Omental fat pad (tissue), 4 donors: ENCODE results near the gene PEPD. TPM values are rescaled to one million over a fixed set of nuclear protein-coding genes. Genes with fewer than 3 reads are reported as not detected.

Experiments used
- ATAC-seq: fragments of 150-250 bp; one replicate; pipeline ENCODE4 v1.9.1; 2016; ENCODE audit warnings: mild to moderate bottlenecking, moderate library complexity; ENCODE audit not compliant: low FRiP score
- DNase-seq: peaks from one replicate; pipeline ENCODE4 v3.0.0-alpha.2; 2019; ENCODE audit warnings: low spot score
- total RNA-seq, 4 donors: library from RNA; depleted of rRNA; stranded (reverse); fragments of >200 nt; gene quantifications; one replicate each; pipeline ENCODE4 v1.1.0, GENCODE V29; 2016
- TF ChIP-seq, protein P1 (sequence below), 3 donors: fragments of 450-650 bp; IDR thresholded peaks; one replicate each; pipeline ENCODE4 v1.5.1; 2016 to 2017; ENCODE audit warnings: antibody characterized with exemption in 3 of 3, mild to moderate bottlenecking in 3 of 3, moderate library complexity in 2 of 3

Gene PEPD
- total RNA-seq, 4 donors from 2014 or later: 78.9 to 99.3 (median 89.8) TPM

DNA sequence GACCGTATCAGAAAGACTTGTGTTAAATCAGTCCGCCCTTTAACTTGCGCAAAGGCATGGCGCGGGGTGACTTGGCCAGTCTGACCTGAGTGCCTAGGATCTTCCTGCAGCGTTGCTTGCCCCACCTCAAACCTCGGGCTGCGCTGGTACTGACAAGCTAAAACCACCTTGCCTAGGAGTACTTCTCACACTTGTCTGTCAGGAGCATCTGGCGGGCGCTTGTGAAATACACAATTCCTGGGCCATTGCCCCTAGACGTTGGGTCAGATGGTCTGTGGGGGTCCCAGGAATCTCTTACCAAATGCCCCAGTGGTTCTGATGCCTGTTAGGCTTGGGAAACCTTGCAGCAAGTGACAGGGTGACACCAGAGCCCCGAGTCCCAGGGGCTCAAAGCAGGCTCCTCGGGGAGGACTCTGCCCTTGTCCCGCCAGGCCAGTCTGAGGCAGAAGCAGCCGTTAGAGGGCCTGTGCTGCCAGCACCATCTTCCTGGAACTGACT lies 135.2 kb downstream of the PEPD start:
- TF ChIP-seq, protein P1, sequence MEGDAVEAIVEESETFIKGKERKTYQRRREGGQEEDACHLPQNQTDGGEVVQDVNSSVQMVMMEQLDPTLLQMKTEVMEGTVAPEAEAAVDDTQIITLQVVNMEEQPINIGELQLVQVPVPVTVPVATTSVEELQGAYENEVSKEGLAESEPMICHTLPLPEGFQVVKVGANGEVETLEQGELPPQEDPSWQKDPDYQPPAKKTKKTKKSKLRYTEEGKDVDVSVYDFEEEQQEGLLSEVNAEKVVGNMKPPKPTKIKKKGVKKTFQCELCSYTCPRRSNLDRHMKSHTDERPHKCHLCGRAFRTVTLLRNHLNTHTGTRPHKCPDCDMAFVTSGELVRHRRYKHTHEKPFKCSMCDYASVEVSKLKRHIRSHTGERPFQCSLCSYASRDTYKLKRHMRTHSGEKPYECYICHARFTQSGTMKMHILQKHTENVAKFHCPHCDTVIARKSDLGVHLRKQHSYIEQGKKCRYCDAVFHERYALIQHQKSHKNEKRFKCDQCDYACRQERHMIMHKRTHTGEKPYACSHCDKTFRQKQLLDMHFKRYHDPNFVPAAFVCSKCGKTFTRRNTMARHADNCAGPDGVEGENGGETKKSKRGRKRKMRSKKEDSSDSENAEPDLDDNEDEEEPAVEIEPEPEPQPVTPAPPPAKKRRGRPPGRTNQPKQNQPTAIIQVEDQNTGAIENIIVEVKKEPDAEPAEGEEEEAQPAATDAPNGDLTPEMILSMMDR (IDR thresholded peaks at IDR 0.05): no peak
- DNase-seq (no peak), ATAC-seq (no peak)

- TF ChIP-seq, protein P1 (IDR thresholded peaks at IDR 0.05): no peak
- DNase-seq: no peak
- ATAC-seq: no peak
These were observed 135.6 kb downstream of the PEPD start for GRCh38 chr19:33385956-33386355.

GRCh38 chr19:33384983-33385382 lies 136.6 kb downstream of the PEPD start:
- no peak for DNase-seq
- TF ChIP-seq, protein P1 (IDR thresholded peaks at IDR 0.05): no peak
- no peak for ATAC-seq

GRCh38 chr19:33383720-33384292 lies 137.8 kb downstream of the PEPD start:
- DNase-seq: no peak
- no peak for ATAC-seq
- TF ChIP-seq, protein P1 (IDR thresholded peaks at IDR 0.05): no peak

DNA sequence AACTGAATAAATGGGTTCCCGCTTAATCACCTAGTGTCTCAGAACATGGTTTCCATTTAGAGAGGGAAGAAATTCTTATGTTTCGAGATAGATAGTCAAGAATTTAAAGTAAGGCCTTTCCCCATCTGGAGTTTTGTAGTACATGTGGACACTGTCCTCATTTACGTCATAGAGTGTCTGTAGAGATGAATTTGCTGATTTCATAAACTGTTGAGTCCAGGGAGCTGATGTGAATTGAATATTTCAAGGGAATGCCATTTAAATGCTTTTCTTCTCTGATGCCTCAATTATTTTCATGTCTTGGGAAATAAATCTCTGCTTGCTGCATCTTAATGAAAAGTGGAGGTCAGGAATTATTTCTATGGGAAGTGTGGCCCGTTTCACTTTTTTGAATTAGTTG lies 138.6 kb downstream of the PEPD start:
- ATAC-seq: no peak

GRCh38 chr19:33382006-33382405 lies 139.6 kb downstream of the PEPD start:
- no peak for ATAC-seq
- DNase-seq: no peak
- TF ChIP-seq, protein P1 (IDR thresholded peaks at IDR 0.05): no peak

More for the DNA sequence above, 138.6 kb downstream of the PEPD start:
- no peak for DNase-seq
- TF ChIP-seq, protein P1 (IDR thresholded peaks at IDR 0.05): no peak

GRCh38 chr19:33381101-33381500 lies 140.5 kb downstream of the PEPD start:
- DNase-seq (no peak), ATAC-seq (no peak)
- TF ChIP-seq, protein P1 (IDR thresholded peaks at IDR 0.05): no peak
